HEK293 (cell line): ENCODE data around the gene HMX2.

Source experiments
- BCL11A ChIP-seq: fragments of 450-650 bp; formaldehyde crosslinking; IDR thresholded peaks from 2 replicates; pipeline ENCODE4 v1.5.1; 2016; ENCODE audit warnings: low read depth, missing biosample characterization, missing genetic modification characterization
- RBAK ChIP-seq: fragments of 450-650 bp; formaldehyde crosslinking; IDR thresholded peaks from 2 replicates; pipeline ENCODE4 v1.5.1; 2016; ENCODE audit warnings: missing biosample characterization, missing genetic modification characterization
- SETDB1 ChIP-seq: IDR thresholded peaks from one replicate; pipeline ENCODE4 v1.6.1; 2017; ENCODE audit warnings: mild to moderate bottlenecking, low read length, moderate library complexity, mixed read lengths; ENCODE audit not compliant: insufficient read length
- SP2 ChIP-seq: fragments of 450-650 bp; formaldehyde crosslinking; IDR thresholded peaks from 2 replicates; pipeline ENCODE4 v1.5.1; 2016; ENCODE audit warnings: missing biosample characterization, missing genetic modification characterization
- YY1 ChIP-seq: fragments of 450-650 bp; formaldehyde crosslinking; IDR thresholded peaks from 2 replicates; pipeline ENCODE4 v1.5.1; 2018; ENCODE audit warnings: missing biosample characterization, missing genetic modification characterization
- ZNF266 ChIP-seq: fragments of 450-650 bp; formaldehyde crosslinking; IDR thresholded peaks from 2 replicates; pipeline ENCODE4 v1.5.1; 2016; ENCODE audit warnings: missing biosample characterization, missing genetic modification characterization, low read depth
- ZNF274 ChIP-seq, 2 experiments: fragments of 200-500 bp in 1 of 2; fragments of 450-650 bp in 1 of 2; sonication (Bioruptor generic) in 1 of 2; formaldehyde crosslinking in 1 of 2; IDR thresholded peaks; 2 replicates each; pipeline versions ENCODE4 v1.5.1 to v1.6.1; 2014 to 2016; ENCODE audit warnings: borderline replicate concordance in 1 of 2, inconsistent platforms in 1 of 2, low read length in 1 of 2, missing biosample characterization in 1 of 2, missing genetic modification characterization in 1 of 2
- ZNF571 ChIP-seq: fragments of 450-650 bp; formaldehyde crosslinking; IDR thresholded peaks from 2 replicates; pipeline ENCODE4 v1.5.0; 2017; ENCODE audit warnings: missing biosample characterization, missing genetic modification characterization
- TF ChIP-seq, protein P1 (sequence below): fragments of 450-650 bp; formaldehyde crosslinking; IDR thresholded peaks from 2 replicates; pipeline ENCODE4 v1.5.1; 2016; ENCODE audit warnings: missing biosample characterization, missing genetic modification characterization
- TF ChIP-seq, protein P2 (sequence below): fragments of 450-650 bp; formaldehyde crosslinking; IDR thresholded peaks from 2 replicates; pipeline ENCODE4 v1.5.1; 2016; ENCODE audit warnings: missing biosample characterization, missing genetic modification characterization, low read depth
- TF ChIP-seq, protein P3 (sequence below): fragments of 450-650 bp; formaldehyde crosslinking; IDR thresholded peaks from 2 replicates; pipeline ENCODE4 v1.5.1; 2016; ENCODE audit warnings: missing biosample characterization, missing genetic modification characterization
- TF ChIP-seq, protein P4 (sequence below): fragments of 450-650 bp; formaldehyde crosslinking; optimal IDR thresholded peaks from 2 replicates; pipeline ENCODE3; 2016; ENCODE audit warnings: missing biosample characterization, mild to moderate bottlenecking, missing genetic modification characterization

DNA sequence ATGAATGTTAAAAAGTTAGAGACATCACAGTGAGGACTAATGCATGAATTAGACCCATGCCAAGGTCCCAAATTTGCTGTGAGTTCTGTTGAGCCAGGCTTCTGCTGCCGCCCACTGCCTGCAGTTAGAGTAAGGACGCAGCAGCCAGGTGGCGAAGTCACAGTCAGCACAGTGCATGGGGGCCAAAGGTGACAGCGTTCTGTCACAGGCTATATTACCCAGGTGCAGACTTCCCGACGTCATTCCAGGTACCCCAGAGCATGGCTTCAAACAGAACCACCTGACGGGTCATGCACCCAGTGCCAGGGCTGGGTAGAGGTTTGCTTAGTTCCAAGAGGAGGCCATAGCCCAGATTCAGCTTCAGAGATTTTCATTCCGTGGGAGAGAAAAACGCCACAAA, 46.1 kb upstream of the HMX2 start:
- TF ChIP-seq, protein P1, sequence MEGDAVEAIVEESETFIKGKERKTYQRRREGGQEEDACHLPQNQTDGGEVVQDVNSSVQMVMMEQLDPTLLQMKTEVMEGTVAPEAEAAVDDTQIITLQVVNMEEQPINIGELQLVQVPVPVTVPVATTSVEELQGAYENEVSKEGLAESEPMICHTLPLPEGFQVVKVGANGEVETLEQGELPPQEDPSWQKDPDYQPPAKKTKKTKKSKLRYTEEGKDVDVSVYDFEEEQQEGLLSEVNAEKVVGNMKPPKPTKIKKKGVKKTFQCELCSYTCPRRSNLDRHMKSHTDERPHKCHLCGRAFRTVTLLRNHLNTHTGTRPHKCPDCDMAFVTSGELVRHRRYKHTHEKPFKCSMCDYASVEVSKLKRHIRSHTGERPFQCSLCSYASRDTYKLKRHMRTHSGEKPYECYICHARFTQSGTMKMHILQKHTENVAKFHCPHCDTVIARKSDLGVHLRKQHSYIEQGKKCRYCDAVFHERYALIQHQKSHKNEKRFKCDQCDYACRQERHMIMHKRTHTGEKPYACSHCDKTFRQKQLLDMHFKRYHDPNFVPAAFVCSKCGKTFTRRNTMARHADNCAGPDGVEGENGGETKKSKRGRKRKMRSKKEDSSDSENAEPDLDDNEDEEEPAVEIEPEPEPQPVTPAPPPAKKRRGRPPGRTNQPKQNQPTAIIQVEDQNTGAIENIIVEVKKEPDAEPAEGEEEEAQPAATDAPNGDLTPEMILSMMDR (tag by site-specific recombination), result no peak
- no peak for TF ChIP-seq SP2 (tag by site-specific recombination)
- TF ChIP-seq RBAK (tag by site-specific recombination), result no peak
- TF ChIP-seq, protein P2, sequence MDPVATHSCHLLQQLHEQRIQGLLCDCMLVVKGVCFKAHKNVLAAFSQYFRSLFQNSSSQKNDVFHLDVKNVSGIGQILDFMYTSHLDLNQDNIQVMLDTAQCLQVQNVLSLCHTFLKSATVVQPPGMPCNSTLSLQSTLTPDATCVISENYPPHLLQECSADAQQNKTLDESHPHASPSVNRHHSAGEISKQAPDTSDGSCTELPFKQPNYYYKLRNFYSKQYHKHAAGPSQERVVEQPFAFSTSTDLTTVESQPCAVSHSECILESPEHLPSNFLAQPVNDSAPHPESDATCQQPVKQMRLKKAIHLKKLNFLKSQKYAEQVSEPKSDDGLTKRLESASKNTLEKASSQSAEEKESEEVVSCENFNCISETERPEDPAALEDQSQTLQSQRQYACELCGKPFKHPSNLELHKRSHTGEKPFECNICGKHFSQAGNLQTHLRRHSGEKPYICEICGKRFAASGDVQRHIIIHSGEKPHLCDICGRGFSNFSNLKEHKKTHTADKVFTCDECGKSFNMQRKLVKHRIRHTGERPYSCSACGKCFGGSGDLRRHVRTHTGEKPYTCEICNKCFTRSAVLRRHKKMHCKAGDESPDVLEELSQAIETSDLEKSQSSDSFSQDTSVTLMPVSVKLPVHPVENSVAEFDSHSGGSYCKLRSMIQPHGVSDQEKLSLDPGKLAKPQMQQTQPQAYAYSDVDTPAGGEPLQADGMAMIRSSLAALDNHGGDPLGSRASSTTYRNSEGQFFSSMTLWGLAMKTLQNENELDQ (tag by site-specific recombination), result no peak
- TF ChIP-seq, protein P3, sequence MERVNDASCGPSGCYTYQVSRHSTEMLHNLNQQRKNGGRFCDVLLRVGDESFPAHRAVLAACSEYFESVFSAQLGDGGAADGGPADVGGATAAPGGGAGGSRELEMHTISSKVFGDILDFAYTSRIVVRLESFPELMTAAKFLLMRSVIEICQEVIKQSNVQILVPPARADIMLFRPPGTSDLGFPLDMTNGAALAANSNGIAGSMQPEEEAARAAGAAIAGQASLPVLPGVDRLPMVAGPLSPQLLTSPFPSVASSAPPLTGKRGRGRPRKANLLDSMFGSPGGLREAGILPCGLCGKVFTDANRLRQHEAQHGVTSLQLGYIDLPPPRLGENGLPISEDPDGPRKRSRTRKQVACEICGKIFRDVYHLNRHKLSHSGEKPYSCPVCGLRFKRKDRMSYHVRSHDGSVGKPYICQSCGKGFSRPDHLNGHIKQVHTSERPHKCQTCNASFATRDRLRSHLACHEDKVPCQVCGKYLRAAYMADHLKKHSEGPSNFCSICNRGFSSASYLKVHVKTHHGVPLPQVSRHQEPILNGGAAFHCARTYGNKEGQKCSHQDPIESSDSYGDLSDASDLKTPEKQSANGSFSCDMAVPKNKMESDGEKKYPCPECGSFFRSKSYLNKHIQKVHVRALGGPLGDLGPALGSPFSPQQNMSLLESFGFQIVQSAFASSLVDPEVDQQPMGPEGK, result no peak
- no peak for TF ChIP-seq SETDB1
- TF ChIP-seq ZNF571, result no peak
- TF ChIP-seq ZNF274 (IDR thresholded peaks at IDR 0.05; ENCODE audit: low read length), result no peak
- no peak for TF ChIP-seq ZNF274 (tag by site-specific recombination; IDR thresholded peaks at IDR 0.05; ENCODE audit: borderline replicate concordance)
- no peak for TF ChIP-seq BCL11A
- TF ChIP-seq, protein P4, sequence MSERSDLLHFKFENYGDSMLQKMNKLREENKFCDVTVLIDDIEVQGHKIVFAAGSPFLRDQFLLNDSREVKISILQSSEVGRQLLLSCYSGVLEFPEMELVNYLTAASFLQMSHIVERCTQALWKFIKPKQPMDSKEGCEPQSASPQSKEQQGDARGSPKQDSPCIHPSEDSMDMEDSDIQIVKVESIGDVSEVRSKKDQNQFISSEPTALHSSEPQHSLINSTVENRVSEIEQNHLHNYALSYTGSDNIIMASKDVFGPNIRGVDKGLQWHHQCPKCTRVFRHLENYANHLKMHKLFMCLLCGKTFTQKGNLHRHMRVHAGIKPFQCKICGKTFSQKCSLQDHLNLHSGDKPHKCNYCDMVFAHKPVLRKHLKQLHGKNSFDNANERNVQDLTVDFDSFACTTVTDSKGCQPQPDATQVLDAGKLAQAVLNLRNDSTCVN (tag by site-specific recombination), result no peak
- no peak for TF ChIP-seq YY1 (tag by site-specific recombination)
- no peak for TF ChIP-seq ZNF266
